HG03175 (cell line): ENCODE data around the gene PLA2G4E.

ENCODE experiments used
- ATAC-seq: cut with Tn5 transposase; IDR thresholded peaks from one replicate; pipeline ENCODE4 v1.9.1; 2021; ENCODE audit warnings: mild to moderate bottlenecking, moderate library complexity; ENCODE audit not compliant: unreplicated experiment

Gene PLA2G4E

DNA sequence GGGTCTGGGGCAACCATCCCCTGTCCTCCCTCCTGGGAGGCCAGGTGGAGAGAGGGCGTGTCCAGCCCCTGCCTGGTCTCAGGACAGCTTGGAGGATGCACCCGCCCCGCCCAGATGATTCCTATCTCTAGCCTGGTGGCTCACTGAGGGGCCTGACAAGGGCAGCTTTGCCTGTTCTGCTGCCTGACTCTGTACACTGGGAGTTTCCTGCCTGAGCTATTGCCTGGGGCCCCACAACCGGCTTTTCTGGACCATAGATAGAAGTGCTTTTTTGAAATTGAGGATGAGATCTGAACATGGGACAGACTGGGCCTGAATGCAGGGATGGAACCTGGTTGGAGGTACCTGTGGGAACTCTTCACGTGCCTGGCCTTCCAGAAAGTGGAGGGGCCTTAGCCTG lies 751 bp upstream of the PLA2G4E start:
- no peak for ATAC-seq

DNA sequence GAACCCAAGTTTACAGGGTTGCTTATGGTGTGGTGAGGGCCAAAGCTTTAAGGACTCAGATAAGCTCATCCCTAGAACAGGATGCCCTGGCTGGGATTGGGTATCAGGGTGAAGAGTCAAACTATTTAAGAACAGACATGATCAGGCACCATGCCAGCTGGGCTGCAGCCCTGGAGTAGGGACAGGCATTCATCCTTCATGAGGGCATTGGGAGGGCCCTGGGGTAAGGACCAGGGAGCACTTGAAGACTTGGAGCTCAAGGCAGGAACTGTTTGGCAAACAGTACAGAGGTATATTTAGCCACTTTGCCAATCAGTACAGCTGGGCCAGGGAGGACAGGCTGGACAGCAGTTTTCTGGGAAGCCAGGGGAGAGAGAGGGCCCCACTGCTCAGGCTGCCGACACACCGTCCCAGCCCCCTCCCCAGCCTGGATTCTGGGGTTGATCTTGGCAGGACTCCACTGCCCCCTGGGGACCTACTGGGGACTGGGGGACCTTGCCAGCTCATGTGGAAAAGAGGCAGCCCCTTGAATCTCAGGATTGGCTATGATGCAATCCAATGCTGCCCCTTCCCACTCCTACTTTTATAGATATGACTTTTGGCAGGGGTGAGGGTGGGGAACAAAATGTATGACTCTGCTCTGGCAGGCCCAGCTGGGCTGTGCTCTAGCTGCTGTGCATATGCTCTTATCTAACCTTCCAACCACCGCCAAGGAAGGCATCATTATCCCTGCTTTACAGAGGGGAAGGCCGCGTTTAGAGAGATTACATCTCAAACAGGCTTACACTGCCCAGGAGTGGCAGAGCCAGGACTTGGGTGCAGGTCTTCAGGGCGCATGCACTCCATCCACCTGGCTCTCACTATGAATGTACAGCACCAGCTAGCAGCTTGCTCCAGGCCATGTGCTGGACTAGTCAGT lies 2.3 kb downstream of the PLA2G4E start:
- ATAC-seq, result no peak

DNA sequence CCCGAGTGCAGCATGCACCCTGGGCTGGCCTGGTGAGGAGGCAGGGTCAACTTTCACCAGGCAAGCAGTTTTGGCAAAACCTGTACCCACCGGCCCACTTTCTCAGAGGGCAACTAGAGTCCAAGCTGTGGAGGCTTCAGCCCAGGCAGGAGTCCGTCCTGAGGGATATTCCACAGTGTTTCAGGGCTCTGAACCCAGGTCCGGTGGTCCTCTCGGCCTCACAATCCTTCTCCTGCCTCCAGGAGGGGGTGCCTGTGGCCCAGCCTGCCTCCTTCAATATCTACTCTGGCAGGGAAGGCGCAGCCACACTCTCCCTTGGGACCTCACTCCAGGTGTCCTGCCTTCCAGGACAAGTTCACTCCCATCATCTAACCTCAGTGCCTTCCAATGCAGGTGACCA lies 3.9 kb downstream of the PLA2G4E start:
- ATAC-seq, result no peak

DNA sequence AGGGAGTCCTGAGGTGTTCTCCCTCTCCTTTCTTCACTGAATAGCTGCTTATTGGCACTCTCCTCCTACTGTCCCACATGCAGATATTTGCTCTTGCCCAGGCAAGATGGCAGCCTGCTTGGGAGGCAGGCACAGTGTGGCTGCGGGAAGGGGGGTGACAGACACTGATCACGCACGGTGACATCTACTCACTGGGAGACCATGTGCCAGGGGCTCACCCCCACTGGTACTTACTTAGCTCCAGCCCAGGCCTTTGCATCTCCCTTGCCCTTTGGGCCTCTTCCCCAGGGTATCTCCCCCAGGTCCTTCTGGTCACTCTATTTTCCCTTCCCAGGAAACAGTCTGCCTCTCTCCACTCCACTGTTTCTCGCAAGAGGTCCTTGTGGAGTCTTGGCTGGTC lies 6.4 kb downstream of the PLA2G4E start:
- ATAC-seq, result no peak

DNA sequence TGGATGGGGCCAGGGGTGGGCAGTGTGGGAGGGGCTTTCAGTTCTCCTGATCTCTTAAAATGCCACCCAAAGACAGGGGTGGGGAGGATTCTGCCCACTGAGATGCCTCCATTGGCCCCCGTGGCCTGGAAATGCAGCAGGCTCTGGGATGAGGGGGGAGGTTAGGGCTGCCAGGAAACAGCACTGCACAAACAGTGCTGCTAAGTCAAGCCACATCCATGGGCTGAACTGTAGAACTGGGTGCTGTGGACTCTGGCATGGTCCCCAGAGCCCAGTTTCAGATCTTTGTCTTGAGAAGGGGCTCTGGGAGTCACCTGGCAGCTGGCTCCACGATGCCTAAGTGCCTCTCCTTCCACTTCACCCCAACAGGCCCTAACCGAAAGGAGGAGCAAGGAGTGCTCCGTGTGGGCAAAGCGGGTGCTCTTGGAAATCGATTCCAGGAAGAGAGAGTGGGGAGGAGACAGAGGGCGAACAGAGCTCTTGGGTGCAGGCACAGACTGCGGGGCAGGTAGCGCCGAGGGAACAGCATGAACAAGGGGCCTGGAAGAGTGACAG lies 7.8 kb downstream of the PLA2G4E start:
- no peak for ATAC-seq

DNA sequence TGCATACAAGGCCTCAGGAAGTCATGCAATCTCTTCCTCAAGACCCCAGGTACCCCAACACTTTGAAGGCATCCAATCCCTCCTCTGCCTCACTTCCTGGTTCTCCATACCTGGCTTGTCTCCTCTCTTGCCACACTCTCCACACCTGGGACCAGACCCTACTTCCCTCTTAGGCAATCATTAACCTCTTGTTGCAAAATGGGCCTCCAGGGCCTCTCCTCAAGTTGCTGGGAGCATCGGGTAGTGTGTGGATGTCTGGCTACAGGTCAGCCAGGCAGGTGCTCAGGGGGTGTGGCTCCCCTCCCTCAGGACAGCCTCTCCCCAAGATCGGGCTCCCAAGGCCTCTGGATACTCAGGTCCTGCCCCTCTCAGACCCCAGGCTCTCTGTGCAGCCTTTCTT lies 8.6 kb downstream of the PLA2G4E start:
- ATAC-seq, result no peak

DNA sequence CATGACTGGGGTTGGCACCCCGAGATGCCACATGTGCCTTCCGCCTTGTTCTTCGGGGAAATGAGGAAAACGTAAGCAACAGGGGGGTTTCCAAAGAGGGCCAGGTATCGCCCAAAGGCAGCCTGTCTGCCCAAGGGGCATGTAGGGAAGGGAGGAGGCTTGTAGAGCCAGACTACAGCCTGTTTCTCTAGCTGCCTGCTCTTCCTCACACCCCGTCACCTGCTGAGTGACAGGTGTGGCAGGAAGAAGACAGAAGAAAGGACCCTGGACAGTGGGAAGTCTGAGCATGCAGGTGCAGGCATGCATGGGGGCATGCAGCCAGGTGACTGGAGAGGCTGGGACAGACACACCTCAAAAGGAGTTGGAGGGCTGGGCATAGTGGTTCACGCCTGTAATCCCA lies 9.8 kb downstream of the PLA2G4E start:
- ATAC-seq, result no peak

DNA sequence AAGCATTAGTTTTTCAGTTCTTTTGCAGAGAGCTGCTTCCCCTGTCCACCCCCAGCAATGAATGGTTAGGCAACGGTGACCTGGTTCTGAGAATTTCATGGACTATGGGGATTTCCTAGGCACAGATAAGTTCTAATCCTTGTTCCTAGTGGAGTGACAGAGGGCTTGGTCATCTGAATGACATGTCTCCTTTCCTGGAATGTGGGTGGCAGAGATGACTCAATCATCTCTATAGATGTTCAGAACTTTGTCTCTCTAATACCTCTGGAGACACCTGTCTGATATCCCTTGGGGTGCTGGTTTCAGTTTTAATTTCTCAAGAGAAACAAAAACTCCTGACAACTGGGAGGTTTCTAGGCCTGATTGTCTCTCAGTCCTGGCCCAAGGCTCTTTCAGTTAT lies 10.4 kb downstream of the PLA2G4E start:
- peak; percentile 75 for ATAC-seq

DNA sequence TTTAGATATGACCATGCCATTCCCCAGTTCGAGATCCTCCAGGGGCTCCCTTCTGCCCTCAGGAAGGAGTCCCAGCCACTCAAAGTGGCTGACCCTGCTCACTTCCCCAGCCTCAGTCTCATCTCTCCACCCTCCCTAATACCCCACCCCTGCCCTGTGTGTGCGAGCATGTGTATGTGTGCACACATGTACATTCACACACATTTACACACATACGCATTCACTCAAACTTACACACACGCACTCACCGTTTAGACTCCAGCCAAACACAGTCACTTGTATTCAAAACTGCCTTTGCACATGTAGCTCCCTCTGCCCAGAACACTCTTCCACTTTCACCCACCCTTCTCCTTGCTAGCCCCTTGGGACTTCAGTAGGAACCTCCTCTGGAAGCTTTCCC lies 11.4 kb downstream of the PLA2G4E start:
- ATAC-seq, result no peak

DNA sequence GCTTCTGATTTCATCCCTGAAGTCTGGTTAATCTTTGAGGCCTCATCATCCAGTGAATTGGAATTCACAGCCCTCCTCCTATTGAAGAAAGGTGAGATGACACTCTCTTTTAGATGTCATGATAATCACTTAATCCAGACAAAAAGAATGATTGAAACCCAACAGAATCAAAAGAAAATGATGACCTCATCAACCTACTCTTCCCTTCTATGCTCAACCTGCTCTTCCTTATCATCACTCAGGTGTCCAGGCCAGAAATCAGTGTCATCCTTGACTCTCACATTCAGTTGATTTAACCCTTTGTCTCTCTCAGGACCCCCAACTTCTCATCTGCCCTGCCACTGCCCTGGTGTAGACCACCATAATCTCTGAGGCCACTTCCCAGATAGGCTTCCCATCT lies 11.8 kb downstream of the PLA2G4E start:
- ATAC-seq, result no peak

DNA sequence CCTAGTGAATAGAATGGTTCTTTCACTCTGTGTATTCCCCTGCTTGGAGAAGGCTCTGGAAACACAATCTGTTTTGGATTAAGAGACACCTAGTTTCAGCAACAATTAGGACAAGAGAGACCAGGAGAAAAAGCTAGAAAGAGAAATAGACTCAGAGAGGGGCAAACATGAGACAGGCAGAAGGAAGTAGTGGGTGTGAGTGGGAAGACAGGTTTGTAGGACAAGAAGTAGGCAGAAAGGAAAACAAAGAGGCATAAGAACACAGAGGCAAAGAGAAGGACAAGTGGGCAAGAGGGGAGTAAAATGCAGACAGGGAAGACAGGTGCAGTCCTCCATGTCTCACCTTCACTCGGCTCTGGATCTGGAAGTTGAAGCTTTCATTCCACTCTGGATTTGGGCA lies 13.5 kb downstream of the PLA2G4E start:
- ATAC-seq, result no peak

DNA sequence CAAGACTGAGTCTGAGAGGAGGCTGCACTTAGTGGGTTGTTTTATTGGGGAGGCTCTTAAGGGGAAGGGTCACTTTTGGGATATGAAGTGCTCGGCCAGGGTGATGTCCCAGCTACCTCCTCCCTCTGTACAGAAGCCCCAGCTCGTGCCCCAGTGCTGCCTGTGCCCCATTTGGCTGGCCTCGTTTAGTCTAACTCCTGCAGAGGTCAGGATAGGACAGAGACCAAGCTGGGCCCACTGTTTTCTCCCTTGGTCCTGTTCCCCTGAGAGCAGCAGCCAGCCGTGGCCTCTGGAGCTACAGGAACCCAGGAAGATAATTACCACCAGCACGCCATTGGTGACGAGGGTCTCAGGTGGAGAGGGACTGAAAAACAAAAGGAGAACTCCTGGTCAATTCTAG lies 18.5 kb downstream of the PLA2G4E start:
- no peak for ATAC-seq

DNA sequence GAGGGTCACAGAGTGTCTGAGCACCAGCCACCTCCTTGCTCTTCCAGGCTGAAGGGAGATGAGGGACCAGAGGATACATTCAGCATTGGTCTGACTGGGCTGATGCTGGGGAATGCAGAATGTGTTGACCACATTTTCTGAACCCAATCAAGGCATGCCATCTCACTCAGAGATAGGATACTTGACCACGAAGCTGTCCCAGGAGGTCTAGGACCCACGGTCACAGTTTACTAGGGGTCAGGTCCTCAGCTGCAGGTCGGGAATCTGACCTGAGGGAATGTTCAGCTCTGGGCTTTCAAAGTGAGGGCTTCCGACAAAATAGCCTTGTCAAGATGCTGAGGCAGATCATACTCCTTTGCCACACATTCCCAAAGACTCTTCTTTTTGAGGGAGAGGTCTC lies 19.6 kb downstream of the PLA2G4E start:
- ATAC-seq, result no peak

DNA sequence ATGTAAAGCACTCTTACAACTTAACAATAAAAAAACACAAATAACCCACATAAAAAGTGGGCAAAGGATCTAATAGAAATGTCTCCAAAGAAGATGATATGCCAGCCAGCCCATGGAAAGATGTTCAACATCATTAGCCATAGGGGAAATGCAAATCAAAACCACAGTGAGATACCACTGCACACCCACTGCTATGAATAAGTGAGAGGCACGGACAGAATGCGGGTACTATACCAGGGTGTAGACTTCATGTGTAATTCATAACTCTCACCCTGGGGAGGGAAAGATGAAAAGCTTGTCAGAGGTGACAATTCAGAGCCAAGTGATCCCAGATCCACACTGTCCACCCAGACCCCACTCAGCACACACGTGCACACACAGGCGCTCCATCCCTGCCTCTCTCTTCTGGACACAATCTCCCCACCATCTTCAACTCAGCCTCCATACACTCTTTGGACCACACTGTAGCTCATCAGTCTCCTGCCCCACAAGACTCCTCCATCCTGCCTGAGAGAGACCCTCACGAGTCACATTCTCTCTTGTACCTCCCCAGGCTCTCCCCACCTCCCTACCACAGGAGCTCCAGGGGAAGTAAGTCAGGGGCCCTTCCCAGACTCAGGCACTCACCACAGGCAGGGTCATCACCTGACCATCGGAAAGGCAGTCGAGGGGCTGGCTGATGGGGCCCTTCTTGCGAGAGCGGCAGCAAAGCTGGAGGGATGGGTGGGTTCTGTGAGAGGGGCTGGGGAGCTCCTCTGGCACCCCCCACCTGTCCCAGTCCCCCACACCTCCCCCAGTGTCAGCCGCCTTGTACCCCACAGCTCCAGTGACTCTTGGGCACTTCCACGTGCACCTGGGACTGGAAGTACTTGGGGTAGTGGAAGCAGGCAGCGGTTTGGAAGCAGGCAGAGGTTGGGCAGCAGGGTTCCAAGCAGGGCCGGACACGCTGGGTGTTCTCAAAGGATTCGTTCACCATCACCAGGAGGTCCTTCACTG lies 21.3 kb downstream of the PLA2G4E start:
- ATAC-seq, result no peak

DNA sequence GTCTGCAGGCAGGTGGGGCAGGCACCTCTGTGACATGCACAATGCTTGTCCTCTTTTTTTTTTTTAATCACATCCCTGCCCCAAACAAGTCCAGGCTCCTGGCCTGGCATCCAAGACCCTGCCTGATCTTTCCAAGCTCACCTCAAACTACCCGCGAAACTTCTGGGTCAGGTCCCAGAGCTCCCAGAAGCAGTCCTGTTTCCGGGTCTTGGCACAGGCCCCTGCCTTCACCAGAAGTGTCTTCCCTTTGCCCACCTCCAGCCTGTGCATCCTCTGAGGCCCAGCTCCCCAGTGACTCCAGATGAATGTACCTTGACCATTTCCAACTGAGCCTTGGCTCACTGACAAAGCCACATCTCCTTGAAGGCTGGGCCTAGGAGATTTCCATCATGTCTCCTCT lies 23.0 kb downstream of the PLA2G4E start:
- no peak for ATAC-seq

DNA sequence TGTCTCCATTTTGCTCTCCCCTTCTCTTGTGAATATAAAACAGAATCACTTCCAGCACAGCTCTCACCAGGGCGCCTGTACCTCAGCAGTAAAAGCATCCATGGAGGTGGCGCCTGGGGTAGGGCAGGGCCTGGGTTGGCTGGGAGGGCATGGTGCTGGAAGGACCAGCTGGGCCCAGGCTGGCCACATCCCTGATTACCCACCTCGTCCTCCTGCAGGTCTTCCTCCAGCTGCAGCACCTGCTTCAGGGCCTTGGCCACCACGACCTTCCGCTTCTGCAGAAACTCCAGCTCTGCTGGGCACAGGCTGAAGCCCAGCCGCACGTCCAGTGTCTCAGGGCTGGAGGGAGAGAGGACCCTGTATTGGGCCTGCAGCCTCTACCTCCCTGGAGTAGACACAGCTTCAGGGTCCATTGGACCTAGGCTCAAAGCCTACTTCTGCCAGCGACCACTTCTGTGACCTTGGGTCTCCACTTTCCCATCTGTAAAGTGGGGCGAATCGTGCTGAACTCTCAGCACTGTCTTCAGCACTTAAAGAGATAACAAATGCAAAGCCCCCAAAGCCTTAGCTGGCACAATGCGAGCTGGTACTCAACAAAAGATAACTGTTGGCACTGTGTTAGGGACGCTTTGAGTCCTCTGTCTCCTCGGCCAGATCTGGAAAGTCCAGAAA lies 23.8 kb downstream of the PLA2G4E start:
- no peak for ATAC-seq

DNA sequence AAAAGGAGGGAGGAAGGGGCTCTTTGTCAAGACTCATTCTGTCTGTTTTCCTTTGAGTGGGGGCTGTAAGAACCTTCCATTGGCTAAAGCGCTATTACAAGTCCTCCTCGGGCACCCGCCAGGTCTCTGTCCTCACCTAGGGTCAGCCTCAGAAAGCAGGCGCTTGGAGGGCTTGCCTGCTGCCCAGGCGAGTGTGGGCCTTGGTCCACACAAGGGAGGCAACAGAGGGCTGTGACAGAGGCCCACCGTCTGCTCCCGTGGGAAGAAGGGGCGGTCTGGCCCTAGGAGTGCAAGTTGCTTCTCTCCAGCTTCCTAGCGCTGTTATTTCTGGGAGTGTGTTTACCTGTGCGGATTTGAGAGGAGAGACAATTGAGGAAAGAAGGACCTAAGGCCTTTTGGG lies 24.5 kb downstream of the PLA2G4E start:
- no peak for ATAC-seq

DNA sequence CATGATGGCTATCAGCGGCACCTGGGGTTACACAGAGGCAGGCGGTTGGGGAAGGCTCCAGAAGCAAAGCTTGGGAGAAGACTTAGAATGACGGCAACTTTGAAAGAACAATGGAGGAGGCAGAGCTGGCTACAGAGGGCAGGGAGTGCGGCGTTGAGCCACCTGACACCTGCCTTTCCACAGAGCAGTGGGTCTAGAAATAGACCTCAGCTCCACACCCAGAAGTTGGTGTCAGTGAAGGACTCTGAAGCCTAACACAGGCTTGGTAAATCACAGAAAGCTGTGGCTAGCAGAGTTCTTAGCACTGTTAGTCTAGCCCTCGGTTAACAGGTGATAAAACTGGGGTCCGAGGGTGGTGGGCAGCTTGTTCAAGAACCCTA lies 25.4 kb downstream of the PLA2G4E start:
- ATAC-seq, result no peak

DNA sequence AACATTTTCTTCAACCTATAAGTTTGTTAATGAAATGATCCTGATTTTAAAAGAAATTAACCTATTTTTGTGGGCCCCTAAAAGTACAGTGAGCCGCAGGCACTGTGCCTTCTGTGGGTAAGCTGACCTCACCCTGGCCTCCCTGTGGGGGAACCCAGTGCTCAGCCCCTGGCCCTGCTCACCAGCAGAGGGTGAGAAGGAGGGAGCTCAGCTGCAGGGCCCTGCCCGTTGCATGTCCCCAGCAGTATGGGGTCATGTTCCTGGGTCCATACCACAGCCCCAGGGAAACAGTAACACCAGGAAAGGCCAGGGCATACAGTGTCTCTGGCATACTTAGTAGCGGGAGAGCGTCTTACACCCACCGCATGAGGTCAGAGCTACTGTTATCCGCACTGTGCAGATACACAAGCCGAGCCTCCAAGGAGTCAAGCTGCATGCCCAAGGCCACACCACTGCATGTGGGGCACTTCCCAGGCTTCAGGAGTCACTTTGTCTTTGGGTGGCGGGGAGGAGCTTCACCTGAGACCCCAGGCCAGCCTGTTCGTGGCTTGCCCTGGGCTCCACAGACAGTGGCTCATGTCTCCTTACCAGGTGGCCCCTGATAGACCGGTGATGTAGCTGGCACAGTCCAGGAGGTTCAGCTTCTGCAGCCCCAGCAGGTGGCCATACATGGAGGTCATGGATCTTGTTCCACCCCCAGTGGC lies 25.9 kb downstream of the PLA2G4E start:
- no peak for ATAC-seq

DNA sequence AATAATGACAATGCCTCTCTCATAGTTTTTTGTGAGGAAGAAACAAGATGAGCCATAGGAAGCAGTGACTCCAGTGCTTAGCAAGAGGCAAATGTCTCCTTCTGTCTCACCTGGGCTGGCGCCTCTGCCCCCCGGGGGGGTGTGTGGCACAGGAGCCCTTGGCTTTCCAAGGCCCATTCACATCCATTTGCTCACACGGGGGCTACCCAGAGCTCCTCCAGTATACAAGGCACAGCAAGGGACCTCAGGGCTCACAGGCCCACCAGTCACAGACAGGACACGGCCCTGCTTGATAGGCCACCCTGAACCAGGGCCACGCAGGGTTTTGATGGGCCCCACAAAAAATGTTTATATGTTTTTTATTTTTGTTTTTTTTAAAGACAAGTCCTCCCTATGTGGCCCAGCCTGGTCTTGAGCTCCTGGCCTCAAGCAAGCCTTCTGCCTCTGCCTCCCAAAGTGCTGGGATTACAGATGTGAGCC lies 26.6 kb downstream of the PLA2G4E start:
- ATAC-seq, result no peak
